Measurements from ENCODE around the gene EIF6.
"Not testable (repeated sequence)": the region's sequence is repeated elsewhere in the genome, so short reads cannot be mapped to it uniquely, and the experiment has no call there.

The EIF6 gene

DNA sequence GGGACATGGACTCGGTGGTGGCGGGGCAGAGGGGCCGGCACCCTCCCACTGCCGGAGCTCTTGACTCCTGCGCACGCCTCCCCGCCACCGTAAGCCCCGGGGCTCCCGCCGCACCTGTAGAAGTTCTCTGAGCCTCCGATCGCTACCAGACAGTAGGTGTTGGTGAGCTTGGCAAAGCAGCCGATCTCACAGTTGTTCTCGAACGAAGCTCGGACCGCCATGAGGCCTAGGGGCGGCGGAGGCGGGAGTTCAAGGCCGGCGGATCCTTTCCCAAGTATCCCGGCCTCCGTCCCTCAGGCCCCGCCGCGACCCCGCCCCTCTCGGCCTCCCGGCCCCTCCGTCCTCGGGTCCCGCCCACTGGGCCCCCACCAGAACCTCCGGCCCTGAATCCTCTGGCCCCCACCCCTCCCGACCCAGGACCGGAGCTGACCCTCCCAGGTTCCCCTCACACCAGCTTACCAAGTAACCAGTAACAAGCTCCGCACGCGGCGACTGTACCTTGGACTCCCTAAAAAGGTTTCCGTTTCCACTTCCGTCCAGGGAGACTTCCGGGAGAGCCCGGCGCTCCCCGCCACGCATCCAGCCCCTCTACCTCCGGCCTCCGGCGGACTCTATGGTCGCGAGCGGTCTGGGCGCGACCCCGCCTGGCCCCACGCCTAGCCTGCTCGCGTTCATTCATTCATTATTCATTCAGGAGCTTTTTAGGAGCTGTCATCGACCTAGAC lies at the start of gene EIF6:
TSS of gene EIF6 (minus strand) at position 506 of the 725 bp plus-strand sequence. CDS start at position 221, 285 bp downstream.
- DNase-seq (ENCODE audit: low read depth), result peak; percentile 95

DNA sequence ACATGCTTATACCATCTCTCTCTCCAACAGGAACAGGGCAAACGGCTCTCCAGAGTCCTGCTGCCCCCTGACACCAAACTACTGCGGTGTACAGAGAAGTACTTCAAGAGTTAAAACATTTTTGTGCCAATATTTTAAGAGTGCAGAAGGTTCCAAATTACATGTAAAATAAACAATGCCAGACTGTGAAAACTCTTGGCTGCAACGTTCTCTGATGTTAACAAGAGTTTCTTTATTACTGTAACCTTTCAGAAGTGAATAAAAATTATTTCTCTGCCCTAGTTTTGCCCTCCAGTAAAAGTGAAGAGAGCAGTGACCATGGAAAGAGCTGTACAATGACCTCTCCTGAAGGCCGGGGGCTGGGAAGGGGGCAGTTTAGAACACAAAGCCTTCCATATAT lies 49.0 kb upstream of the EIF6 start:
- no peak for DNase-seq (ENCODE audit: low read depth)

DNA sequence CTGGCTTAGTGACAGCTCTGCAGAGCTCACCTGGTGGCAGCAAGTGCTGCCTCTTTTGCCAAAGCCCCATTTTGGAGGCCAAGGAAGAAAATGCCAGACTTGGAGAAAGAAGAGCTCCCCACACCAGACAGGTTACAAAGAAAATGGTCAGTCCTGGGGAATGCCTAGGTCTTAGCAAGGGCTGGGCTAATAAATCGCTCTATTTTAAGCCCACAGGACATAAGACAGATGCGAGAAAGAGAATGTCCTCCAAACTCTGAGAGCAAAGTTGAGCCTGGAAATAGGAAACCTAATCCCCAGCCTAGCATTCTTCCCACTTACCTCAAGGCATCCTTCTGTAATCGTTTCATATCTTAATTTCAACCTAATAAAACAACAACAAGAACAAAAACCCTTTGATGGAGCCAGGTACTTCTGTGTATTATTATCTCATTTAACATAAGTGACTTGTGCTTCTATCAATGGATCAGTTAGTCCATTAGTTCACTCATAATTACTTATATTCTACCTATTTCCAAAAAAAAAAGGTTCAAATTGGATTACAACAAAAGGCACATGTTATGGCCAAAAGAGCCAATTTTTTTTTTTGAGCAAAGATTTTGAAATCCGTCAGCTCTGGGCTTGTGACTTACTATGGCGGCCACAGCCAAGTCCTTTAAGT lies 48.1 kb upstream of the EIF6 start:
- DNase-seq (ENCODE audit: low read depth), result no peak

DNA sequence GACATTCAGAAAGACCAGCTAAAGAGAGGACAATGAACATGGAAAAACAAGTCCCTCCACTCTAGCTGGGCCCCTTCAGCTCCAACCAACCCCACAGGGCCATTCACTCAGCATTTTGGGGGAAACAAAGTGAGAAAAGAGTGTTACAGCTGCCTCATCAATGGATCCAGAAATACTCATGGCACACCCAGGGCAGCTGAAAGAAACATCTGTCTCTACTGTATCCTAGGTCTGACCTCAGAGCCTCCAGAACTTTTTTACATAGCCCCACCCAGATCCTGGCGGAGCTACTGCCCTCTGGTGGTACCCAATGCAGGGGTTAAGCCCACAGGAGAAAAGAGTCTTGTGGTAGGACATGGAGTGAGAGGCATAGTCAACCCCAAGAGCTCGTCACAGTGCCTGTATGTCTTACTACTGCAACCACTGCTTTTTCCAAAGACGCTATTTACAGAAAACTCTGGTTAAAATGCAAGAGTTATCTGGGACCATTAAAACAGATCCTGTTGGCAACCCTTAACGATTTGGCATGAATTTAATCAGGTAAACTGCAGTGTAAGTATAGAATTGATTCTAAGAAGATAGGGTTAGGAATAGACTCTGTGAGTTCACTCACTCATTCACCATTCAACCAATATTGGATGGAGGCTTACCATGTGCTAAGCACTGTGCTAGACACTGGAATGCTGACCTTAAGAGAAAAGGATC lies 45.0 kb upstream of the EIF6 start:
- peak; percentile 84 for DNase-seq (ENCODE audit: low read depth)

DNA sequence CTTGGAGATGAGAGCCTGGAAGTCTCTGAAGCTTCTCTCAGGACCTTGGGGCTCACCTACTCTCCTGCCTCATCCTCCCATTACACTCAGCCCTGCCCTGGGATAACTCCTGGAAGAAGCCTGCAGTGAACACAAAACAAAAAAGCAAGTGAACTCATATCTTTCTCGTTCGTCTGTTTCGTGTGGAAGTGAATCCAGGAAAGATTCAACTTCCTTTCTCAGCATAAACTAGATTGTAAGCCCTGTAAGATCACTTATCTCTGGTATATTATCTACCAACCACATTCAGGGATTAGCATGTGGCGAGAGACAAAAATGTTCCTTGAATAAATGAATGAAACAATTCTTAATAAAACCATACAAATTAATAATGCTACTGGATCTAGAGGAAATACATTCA lies 44.1 kb upstream of the EIF6 start:
- no peak for DNase-seq (ENCODE audit: low read depth)

DNA sequence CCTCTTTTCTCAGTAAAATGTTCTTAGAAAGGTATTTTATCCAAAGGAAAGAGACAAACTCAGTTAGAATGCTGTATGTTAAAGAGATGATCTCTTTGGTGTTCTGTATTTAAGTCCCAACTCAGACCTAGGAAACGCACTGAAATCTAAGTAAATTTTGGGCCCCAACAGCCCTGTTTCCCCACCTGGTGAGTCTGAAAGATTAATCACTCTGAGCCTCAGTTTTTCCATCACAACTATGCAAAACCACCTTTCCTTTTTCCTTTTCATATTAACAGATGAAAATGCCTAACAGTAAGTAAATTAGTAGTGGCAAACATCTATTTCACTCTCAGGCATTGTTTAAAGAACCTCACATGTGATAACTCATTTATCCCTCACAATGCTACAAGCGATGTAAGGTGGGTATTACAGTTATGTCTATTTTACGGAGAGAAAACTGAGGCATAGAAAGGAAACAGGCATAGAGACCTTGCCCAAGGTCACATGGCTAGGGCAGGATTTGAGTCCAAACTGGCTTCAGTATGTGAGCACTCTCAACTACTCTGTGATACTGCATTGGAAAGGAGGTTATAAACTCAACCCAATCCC lies 43.6 kb upstream of the EIF6 start:
- no peak for DNase-seq (ENCODE audit: low read depth)

DNA sequence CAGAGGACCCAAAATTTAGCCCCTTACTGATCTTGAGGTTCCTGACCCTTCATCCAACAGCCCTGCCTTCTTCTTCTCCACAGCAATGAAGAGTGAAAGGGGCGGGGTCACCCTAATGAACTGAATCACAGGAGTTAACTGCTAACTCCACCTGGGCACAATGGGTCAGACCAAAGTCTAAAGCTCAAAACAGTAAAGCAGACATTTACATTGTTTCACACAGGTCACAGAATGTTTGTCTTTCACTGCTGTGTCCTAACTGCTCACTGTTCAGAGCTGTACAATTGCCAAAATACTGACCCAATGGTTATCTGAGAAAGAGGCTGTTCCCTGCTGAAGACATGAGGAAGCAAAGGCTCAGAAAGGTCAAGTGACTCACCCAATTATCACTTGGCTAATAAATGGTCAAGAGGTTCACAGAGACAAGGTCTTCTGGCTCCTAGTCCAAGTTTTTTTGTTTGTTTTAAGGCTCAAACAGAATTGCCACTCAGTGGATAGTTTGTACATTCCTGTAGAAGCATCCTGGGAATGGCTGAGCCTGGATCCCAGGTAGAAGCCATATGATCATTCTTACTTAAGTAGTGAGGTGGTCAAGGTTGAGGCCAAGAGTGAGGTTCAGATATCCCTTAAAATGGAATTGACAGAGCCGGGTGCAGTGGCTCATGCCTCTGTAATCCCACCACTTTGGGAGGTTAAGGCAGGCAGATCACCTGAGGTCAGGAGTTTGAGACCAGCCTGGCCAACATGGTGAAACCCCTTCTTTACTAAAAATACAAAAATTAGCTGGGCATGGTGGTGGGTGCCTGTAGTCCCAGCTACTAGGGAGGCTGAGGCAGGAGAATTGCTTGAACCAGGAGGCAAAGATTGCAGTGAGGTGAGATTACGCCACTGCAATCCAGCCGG lies 42.8 kb upstream of the EIF6 start:
- DNase-seq (ENCODE audit: low read depth), result peak; percentile 59

DNA sequence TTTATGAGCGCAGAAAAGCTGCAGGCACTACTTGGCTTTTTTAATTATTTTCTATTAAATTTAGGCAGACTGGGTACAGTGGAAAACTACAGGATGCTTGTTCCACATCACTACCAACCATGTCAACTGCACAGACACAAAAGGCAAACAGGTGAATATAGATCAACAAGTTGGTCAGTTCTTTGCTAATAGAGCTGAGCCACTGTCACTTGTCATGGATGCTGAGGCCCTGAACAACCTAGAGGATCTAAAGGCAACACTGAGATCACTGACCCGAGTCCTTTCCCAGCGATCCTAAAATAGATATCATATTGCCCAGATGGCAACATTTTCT lies 42.1 kb upstream of the EIF6 start:
- DNase-seq (ENCODE audit: low read depth), result no peak

DNA sequence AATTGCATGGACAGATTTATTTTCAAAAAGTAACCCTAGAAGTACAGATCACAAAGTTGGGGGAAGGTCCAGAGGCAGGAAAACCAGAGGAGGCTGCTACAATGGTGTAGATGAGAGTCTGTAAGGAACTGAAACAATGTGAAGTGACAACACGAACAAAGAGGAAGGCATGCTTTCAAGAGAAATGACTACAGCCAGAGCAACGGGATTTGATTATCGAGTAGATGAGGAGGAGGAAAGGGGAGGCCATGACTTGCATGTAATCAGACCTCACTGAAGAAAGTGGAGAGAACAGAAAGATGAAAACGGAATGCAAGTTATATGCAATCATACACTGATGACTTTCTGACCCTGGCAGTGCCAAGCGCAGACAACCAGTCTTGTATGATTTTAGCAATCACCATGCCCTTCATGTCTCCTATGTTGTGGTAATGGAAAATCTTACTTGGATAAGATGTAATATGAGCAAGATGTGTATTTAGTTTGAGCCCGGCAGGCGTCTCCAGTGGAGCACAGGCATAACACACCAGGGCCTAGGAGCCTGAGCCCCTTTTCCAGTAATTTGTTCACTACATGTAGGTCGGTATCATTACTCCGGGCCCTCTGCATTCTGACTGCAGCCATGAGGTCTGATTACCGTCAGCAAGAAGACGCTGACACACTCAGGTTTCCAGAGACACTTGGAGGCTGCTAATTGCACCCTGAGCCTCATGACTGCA lies 41.6 kb upstream of the EIF6 start:
- DNase-seq (ENCODE audit: low read depth), result no peak

DNA sequence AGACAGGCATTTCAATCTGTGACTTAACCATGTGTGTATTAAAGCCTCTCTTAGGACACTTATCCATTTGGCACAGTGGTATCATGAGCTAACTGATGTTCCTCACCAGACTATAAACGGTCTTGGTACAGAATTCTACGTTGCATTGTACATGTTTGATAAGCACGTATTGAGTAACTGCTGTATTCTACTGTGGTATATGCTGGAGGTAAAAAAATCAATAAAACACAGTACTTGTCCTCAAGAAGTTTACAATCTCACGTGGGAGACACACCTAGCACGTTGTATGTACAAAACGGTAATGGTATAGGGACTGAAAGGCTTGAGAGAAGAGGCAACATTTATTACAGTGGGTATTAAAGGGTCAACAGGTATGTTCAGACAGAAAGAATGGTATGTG lies 40.8 kb upstream of the EIF6 start:
- no peak for DNase-seq (ENCODE audit: low read depth)

DNA sequence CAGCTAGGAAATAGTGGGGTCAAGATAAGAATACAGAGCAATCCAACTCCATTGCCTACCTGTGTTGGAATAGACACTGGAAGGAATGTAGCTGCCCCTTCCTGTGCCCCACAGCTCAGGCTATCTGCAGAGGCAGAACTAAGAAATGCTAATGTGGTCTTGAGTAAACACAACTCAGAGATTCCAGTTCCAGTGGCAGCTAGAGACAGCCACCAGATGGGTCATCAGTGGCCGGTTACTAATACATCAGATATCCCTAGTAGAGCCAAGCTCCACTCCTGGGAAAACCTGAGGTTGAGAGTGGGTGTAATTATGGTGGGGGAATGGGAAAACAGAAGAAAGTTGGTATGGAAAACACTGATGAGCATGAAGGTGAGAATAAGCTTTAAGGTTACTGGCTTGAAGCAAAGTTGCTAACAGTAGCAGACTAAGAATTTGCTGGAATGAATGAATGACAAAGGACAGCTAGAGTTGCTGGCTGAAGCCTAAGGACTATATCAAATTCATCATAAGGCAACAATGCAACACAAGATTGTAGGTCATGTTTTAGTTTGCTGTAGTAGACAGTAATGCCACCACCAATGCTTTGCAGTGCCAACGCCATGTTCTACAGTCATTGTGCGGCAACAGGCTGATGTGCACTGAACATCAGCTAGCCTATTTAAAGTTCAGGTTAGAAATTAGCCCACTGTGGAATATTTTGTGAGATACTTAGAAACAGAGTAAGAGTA lies 36.0 kb upstream of the EIF6 start:
- peak; percentile 98 for DNase-seq (ENCODE audit: low read depth)

DNA sequence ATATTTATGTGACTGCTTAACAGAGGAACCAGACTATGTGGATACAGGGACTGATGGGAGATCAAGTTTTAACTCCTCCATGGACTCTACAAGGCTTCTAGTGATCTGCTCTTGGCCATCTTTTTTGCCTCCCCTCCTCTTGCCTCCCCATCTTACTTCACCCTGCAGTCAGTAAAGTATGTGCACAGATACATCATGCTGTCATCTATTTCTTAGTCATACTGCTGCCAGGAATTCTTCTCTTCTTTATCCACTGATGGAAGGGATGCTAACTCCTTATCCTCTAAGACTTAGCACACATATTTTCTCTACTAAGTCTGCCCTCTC lies 35.3 kb upstream of the EIF6 start:
- DNase-seq (ENCODE audit: low read depth), result peak; percentile 88

DNA sequence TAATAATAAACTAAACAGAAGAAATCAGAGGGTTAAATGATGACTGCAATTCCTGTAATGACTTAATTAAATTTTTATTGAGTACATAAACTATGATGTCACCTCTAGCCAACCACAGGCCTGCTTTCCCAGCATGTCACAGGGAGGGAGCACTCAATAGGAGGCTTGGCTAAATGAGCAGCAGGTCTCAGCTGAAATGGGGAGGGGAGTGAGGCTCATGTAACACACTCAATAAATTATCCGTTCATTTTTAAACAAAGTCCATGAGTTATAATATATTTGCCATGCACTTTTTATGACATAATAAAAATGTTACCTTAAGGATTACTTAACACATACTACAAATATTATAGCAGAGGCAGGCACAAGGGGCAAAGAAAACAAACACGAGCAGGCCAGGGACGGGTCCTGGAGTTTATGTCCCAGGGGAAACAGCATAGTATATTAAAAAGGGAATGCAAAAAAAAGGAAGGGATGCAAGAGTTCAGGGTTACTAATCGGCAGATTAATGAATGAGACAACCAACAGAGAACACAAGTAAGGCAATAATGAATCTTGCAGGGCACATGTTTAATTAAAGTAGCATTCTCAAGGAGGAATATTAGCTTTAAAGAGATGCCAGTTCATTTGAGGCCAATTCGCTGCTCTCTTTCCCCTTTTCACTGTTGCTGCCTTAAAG lies 34.8 kb upstream of the EIF6 start:
- peak; percentile 86 for DNase-seq (ENCODE audit: low read depth)

DNA sequence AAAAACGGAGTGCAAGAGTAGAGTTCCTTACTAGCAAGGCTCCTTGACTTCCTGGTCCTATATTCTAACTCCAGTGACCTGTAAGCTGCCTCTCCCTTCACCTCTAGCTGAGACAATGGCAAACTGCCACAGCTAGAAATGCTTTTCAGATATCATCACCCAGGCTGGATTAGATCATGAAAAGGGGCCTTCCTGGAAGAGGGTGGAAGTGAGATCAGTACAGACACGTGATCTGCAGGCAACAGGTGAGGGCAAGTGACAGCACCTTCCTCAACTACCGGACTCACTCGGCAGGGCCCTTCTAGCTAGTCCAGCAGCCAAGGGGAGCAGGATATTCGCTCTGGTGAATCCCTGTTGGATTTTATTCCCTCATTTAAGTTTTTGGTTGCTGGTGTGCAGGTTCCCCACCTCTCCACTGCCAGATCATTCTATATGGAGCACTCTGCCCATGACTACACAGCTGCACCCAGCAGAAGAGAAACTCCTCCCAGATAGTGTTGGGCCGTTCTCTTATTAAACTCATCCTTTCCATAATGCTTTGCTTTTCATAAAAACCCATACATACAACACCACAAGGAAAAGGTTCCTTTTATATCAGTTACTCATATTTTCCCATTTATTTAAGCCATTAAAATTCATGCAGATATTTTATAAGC lies 34.1 kb upstream of the EIF6 start:
- DNase-seq (ENCODE audit: low read depth), result peak; percentile 98

DNA sequence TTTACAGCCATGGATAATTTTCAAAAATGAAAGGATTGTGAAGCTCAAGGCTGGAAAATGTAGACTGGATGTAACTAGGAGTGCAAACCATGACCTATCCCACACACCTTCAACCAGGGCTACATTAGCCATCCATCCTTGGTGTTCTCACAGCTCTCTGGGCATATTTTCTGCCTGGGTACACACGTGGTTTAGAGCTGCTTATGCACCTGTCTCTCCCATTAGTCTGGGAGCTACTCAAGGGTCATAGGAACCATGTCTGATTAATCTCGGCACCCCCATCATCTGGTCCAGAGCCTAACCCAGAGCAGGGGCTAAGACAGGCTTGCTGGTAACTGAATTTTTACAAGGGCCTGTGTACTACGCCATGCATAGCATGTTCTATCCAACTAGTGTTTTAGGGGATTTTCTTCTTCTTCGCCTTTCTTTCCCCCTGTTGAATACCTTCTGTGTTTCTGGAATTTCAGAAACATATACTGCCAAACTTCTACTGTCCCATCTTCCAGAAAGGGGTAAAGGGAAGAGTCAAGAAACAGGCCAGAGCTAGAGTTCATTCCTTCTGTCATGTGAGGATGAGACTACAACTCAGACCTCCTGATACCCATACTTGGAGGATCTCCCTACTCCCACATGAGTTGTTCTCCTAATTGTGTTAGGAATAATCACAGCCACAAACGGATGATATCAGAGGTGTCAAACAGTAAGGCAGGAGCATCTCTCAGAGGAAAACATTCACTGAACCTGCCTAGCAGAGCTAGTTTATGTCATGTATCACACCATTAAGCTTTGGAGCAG lies 33.0 kb upstream of the EIF6 start:
- DNase-seq (ENCODE audit: low read depth), result no peak

DNA sequence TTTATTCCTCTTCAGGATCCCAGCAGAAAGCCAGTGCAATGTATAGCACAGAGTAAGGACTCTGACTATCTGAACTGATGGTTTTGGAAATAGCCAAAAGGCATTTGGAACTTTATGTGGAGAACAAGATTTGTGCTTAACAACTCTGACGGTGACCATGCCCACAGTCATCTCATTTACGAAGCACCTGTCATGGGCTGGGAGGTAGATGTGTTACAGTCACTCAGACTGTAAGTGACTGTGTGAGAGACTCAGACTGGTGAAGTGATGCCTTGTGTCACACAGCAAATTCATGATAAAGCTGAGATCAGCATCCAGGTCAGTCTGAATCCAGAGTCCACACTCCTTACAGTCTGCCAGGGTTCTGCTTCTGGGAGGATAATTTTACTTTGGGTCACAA lies 31.5 kb upstream of the EIF6 start:
- no peak for DNase-seq (ENCODE audit: low read depth)

DNA sequence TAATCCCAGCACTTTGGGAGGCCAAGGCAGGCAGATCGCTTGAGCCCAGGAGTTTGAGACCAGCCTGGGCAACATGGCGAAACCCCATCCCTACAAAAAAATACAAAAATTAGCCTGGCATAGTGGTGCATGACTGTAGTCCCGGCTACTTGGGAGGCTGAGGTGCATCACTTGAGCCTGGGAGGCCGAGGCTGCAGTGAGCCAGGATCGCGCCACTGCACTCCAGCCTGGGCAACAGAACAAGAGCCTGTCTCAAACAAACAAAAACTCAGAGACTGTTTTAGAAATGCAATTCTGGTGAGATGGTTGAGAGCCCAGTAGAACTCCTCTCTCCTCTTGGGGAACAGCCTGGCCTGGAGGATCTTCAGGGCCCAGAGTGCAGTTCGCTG lies 31.1 kb upstream of the EIF6 start:
- DNase-seq (ENCODE audit: low read depth), result not testable (repeated sequence)

DNA sequence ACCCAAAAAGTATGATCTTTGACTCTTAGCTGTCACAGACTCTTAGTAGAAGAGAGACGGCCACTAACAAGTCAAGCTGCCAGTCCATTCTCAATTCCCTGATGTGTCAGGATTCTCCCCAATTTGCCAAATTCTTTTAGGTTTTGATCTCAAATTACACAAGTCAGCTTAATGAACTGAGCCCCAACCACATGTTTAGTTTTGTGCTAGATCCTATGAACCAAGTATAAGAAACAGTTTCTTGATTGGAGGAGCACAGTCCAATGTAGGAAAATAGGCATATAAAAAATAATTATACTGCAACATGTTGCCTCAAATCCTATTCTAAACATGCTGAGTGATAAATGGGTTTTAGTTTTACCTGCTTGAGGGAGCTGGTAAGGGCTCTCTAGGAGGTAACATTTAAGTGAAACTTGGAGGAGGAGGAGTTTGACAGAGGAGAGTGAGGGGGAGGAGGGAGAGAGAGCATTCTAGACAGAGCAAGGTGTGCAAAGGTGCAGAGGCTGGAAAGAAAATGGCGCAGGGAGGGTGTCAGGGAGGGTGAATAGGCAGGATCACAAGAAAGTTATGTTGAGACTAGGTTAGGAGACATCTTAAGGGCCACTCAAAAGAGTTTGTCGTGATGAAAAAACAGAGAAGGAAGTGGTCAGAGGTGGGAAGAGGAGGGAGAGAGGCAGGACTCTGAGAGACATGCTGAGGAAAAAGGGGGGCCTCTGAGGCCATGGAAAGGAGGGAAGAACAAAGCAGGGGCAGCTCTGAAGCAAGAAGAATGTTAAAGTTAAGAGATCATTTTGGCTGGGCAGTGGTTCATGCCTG lies 30.5 kb upstream of the EIF6 start:
- DNase-seq (ENCODE audit: low read depth), result no peak

Measured in ELR (cell line).